Colon (tissue), 2 donors: ENCODE measurements around the gene FOXP1.
"Not testable (repeated sequence)": the region's sequence is repeated elsewhere in the genome, so short reads cannot be mapped to it uniquely, and the experiment has no call there.

Experiments
- FAIRE-seq: peaks from 2 replicates; lab custom pipeline; 2012; peaks lifted over from hg19 to GRCh38; lab: Jason Lieb, UNC
- donor health status: control.
- donor health status: control.

The FOXP1 gene

GRCh38 chr3:70996082-70996481 lies 587.4 kb downstream of the FOXP1 start:
- no peak for FAIRE-seq

DNA sequence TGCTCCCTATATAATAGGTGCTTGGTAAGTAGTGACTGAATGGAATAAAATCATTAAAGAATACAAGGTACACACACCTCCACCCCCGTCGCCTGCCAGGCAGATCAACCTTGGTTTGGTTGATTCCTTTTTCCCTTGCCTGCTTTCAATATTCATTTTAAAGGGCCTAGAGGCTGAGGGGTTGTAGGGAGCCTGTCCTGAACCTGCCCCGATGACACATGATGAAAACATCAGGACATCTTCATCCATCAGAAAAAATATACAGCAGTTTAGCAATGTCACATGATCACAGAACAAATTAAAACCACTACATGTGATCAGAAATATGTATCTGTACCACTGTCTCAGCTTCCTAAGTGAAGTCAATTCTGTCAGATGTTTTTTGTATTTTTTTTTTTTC lies 588.9 kb downstream of the FOXP1 start:
- FAIRE-seq = no peak

DNA sequence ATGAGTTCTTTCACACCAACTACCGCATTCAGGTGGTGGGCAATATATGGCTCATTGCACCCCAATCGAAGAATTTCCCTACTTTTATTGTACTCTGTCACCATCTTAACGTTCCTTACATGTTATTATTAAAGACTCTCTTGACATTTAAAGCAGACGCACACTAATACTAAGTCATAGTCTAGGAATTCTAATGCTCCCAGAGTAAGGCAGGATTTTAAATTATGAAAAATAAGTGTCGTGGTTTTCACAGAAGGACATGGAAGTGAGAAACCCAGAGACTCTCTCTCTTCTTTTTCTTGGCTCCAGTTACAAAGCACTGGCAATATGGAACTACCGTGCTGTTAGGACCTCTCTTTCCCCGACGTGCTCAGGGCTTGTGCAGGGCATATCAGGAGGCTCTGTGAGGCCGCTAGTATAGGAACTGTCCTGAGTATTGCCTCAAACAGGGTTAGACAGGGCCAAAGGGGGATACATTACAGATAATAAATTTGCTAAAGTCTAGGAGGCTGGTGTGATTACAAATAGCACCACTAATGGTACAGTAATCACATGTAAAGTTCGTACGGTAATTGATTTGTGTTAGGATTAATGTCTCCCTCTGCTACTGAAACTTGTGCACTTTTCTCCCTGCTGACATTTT lies 590.8 kb downstream of the FOXP1 start:
- no peak for FAIRE-seq

DNA sequence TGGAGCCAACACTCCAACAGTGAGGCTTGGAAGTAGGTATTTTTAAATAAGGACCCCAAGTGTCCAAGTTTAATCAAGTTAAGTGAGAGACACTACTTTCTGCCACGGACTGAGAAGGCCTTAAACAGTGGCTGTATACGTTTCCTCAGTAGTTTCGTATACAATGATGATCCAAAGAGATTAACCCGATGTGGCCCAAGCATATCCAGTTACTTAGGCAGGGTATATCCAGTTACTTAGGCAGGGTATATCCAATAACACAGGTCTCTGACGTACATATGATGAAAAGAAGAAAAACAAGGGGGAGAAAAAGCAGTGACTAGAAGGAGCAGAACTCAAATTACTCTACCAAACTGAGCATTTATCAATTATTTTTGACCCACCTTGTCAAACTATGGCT lies 591.4 kb downstream of the FOXP1 start:
- no peak for FAIRE-seq

DNA sequence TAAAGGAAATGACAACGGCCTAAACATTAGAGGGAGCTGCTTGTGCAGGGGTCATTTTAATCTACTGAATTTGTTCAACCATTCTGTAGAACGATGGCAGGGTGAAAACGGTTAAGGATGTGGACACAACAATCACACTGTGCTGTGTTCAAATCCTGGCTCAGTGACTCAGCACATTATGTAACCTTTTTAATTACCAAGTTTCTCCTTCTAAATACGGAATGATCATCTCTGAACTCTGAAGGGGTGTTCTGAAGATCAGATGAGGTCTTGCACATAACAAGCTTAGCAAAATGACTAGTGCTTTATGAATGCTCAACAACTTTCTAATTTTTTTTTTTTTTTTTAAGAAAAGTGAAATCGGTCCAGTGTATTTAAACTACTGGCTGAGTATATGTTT lies 592.8 kb downstream of the FOXP1 start:
- no peak for FAIRE-seq

- no peak for FAIRE-seq
Measured at GRCh38 chr3:70990185-70990584, 593.3 kb downstream of the FOXP1 start.

DNA sequence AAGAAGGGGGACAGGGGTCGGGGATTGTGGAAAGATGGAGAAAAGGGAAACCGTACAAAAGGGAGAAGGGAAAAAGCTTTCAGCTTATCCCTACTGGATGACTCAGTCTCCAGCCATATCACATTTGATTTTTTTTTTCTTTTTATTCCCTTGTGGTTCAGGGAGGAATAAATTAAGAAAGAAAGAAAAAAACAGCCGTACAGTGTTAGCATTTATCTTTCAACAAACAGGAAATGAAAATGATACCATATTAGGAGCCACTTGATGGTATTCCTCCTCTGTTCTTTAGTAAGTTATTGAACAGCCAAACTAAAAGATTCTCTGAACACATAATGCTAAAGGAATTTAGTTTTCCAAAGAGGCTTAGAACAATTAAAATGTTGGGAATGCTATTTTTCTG lies 594.4 kb downstream of the FOXP1 start:
- FAIRE-seq = no peak

DNA sequence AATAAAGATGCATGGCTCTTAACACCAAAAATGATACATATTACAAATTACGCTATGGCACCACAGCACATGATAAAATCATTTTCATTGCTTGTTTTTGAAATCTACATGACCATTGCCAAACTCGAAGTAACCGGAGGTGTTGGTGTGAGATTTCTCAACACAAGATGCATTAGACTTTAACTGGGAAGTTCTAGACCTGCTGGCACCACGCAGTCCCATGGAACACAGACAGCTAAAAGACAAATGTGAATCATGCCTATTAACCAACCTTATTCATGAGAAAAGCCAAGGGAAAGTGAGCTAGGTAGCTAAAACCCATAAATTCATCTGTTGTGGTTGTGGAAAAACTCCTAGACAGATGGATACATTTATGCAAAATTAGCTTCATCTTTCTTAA lies 595.4 kb downstream of the FOXP1 start:
- no peak for FAIRE-seq

- no peak for FAIRE-seq
Measured at GRCh38 chr3:70985572-70985971, 598.0 kb downstream of the FOXP1 start.

GRCh38 chr3:70984776-70985482 lies 598.6 kb downstream of the FOXP1 start:
- FAIRE-seq = no peak

DNA sequence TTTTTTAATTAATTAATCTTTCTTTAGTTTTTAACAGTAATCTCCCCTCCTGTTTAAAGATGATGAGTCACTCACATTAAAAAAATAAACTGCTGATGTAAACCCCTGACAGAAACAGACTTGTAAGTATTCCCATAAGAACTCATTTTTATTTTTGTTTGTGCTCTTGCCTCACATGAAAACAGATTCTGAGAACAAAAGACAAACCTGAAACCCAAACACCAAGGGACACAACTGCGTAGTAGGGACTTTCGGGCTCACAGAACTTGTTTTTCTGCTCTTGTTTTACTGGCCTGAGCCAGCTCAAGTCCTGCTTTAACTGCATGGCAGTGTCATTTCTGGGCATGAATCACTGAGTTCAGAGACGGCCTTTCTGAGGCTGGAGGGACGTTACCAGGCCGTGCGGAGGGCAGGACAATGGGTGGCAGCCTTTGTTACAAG lies 600.8 kb downstream of the FOXP1 start:
- FAIRE-seq = no peak

- no peak for FAIRE-seq
Measured at GRCh38 chr3:70982284-70982683, 601.2 kb downstream of the FOXP1 start.

DNA sequence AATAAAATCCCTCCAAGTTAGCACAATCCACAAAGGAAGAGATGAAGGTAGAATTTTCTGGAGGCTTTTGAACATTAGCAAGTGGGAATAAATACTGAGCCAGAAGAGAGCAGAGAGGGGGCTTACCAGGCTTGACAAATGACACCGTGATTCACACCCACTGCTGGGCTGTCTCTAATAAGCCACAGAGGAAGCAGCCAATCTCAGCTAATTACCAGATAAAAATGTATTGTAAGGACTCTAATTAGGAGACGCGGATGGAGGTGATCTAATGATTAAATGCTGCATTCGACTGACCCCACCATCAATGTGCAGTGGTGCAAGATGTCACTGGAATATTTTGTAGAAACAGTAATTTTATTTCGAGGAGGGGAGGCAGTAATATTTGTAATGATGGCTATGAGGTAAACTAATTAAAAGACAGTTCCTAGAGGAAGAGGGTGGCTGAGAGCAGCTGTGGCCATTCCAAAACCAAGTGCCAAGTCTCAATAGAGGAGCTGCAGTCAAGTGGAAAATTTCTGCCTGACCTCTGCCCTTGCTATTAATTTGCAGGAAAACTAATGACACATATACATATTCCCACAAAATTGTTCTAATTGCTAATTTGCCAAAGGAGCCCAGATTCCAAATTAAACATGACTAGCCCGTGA lies 602.2 kb downstream of the FOXP1 start:
- no peak for FAIRE-seq

DNA sequence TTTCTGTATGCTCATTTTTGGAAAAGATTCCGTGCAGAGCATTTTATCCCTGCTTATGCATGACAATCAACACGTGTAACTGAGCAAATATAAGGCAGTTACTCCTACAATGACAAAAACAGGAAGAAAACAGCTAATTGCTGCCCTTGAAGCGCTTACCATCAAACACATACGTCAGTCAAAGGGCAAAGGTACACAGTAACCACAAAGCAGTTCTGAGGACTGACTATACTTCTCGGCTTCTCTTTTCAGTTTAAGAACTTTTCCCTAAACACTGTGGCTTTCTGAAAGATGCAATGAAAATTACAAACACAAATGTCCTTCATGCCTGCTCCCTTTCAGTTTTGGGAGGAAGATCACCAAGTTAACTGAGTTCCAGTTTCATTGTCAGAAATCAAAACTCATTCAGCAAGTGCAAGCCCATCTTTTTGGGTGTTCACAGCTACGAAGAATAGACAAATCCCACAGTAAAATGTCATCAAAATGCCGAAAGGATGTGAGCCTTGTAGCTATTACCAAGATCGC lies 602.8 kb downstream of the FOXP1 start:
- FAIRE-seq = no peak

DNA sequence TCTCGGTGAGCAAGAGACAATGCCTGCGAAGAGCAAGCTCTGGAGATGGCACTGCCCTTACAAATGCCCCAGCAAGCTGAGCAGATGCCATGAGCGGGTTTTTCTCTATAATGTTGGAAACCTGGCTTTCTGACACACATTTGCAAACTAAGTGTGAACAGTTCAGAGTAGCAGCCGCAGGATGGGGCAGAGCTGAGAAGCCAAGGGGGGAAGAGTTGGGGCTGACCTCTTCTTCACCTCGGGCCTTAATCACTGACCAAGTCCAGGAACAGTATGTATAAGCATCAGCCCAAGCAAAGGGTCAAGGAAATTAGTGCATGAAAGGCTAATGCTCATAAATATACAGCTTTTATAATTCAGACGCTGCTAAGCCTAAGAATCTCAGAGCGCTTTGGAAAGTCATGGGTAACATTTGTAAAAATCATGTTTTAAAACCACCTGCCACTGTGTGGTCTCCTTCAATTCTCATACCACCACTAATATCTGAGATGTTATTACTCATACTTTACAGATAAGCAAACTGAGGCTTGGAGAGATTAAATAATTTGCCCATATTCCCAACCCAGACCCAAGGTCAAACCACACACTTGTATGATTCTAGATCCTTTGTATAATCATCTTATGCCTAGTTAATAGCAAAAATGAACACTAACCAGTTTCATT lies 603.4 kb downstream of the FOXP1 start:
- FAIRE-seq = no peak

- no peak for FAIRE-seq
Measured at GRCh38 chr3:70977712-70978111, 605.8 kb downstream of the FOXP1 start.

DNA sequence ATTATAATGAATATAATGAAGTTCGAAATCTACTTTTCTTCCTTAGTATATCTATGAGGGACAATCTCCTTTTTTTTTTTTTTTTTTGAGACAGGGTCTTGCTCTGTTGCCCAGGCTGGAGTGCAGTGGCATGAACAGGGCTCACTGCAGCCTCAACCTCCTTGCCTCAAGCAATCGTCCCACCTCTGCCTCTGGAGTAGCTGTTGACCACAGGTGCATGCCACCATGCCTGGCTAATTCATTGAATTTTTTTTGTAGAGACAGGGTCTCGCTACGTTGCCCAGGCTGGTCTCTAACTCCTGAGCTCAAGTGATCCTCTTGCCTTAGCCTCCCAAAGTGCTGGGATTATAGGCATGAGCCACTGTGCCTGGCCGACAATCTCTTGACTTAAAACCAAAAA lies 607.5 kb downstream of the FOXP1 start:
- not testable (repeated sequence) for FAIRE-seq

DNA sequence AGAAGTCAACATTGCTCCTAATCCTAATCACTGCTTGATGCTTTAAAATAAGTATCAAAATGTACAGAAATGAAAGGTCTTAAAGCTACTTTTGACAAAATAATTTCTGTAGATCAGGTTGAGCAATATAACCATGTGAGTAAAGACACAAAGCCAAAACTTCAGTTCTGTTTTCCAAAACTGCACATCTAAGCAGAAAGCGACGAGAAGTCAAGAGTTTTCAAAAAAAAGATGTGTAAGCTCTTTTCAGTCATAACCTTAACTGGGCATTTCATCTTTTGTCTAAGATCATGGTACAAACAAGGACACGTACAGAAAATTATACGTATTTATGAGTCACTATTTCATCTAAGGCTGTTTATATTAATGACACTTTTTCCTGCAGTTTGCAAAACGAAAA lies 608.8 kb downstream of the FOXP1 start:
- no peak for FAIRE-seq

DNA sequence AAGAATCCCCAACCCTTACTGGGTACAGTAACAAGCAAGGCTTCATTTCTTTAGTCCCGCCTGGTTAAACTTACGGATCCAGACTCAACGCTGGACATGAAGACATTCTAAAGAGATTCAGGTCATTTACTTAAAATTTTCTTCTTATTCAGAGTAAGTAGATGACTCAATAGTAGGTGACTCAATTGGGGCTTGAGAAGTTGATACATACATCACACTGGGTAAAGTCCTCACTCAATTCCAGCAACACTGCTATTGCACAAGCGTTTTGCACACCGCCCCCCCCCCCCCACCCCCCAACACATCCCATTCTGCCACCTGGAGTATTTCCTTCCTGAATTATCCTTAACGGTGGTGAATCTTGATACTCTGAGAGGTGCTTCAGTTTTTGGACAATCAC lies 610.0 kb downstream of the FOXP1 start:
- no peak for FAIRE-seq

- FAIRE-seq = no peak
Measured at GRCh38 chr3:70972855-70973254, 610.7 kb downstream of the FOXP1 start.

DNA sequence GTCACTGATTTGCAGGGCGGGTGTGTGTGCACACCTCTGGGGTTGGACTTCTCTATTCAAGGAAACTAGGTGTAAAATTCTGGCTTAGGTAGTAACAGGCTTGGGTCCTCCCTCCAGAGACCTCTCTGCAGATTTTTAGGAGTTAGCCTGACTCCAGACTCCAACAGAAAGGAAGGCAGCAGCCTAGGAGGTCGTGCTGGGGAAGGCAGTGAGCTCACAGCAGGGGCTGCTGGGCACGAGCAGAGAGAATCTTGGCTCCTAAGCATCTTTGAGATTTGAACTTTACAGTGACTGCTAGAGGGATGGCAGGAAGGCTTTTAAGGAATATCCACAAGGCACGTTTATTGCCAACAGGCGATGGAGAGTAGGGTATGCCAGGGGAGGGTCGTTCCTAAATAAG lies 612.6 kb downstream of the FOXP1 start:
- FAIRE-seq = no peak

DNA sequence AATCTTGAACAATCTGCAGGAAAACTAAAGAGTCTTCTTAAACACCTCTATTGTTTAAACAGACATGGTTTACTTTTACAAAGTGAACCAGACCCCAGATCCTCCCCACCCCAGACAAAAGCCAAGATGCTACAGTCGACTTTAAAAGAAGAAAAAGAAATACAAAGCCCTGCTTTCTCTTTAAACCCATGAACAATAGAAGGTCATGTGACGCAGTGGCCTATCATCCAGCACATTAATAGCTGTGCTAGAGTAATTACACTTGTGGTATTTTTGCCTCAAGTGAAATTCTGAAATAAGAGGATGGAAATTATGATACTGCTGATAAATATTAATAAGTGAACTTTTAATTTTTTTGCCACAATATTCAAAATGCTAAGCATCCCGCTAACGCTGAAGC lies 613.4 kb downstream of the FOXP1 start:
- FAIRE-seq = no peak
